Neutrophil (primary cell): Measurements from ENCODE around the gene THSD4.

Experiments used
- H3K27ac ChIP-seq: fragments of 200-600 bp; sonication (generic); 2 replicates; pipeline ENCODE4 v1.5.1; 2016; ENCODE audit warnings: mild to moderate bottlenecking, moderate library complexity
- H3K27me3 ChIP-seq: fragments of 200-600 bp; sonication (generic); 2 replicates; pipeline ENCODE4 v1.6.0; 2016; ENCODE audit warnings: mild to moderate bottlenecking
- H3K36me3 ChIP-seq: fragments of 200-600 bp; sonication (generic); 2 replicates; pipeline ENCODE4 v1.5.1; 2017
- H3K4me1 ChIP-seq, 2 experiments: fragments of 200-600 bp in 1 of 2; sonication (generic) in 1 of 2; 1 replicate in 1 of 2; 2 replicates in 1 of 2; pipeline versions ENCODE4 v1.5.1 to v1.6.1; 2013 to 2016; ENCODE audit warnings: low read depth in 1 of 2, low read length in 1 of 2, mild to moderate bottlenecking in 1 of 2, moderate library complexity in 1 of 2; ENCODE audit not compliant: control insufficient read depth in 1 of 2, insufficient read depth in 1 of 2
- H3K4me3 ChIP-seq, 2 experiments: fragments of 200-600 bp in 1 of 2; sonication (generic) in 1 of 2; 1 replicate in 1 of 2; 2 replicates in 1 of 2; pipeline ENCODE4 v1.5.1; 2013 to 2016; ENCODE audit warnings: low read depth in 1 of 2, low read length in 1 of 2, mild to moderate bottlenecking in 1 of 2, moderate library complexity in 1 of 2
- H3K9me3 ChIP-seq: fragments of 200-600 bp; sonication (generic); 2 replicates; pipeline ENCODE4 v1.5.1; 2016
- CTCF ChIP-seq: fragments of 200-600 bp; sonication (generic); IDR thresholded peaks from 2 replicates; pipeline ENCODE4 v1.5.1; 2016; ENCODE audit warnings: antibody characterized with exemption

THSD4 gene

GRCh38 chr15:71610728-71611552 is 495.7 kb downstream of the THSD4 start:
- Histone ChIP-seq H3K27ac (no peak overlapping the region), H3K36me3 (no peaks in the 10 kb centered on the region)
- TF ChIP-seq CTCF = no peak

GRCh38 chr15:71611553-71612396 is 496.5 kb downstream of the THSD4 start:
- no peak overlapping the region for H3K4me3 ChIP-seq
- no peak overlapping the region for H3K27ac ChIP-seq
- no peaks in the 10 kb centered on the region for H3K36me3 ChIP-seq
- no peaks in the 10 kb centered on the region for H3K4me1 ChIP-seq
- no peak for TF ChIP-seq CTCF
- H3K9me3 ChIP-seq = no peaks in the 10 kb centered on the region
- peaks cover 13% of the 10 kb centered on the region for H3K27me3 ChIP-seq

More at GRCh38 chr15:71610728-71611552, 495.7 kb downstream of the THSD4 start:
- H3K4me3 ChIP-seq = no peak overlapping the region
- H3K4me1 ChIP-seq = no peaks in the 10 kb centered on the region
- H3K27me3 ChIP-seq = peaks cover 13% of the 10 kb centered on the region
- no peaks in the 10 kb centered on the region for H3K9me3 ChIP-seq

- no peak for TF ChIP-seq CTCF
- Histone ChIP-seq H3K4me3 (no peak overlapping the region), H3K4me1 (no peaks in the 10 kb centered on the region), H3K27me3 (peaks cover 13% of the 10 kb centered on the region), H3K36me3 (no peaks in the 10 kb centered on the region), H3K27ac (no peak overlapping the region), H3K9me3 (no peaks in the 10 kb centered on the region)
Measured at GRCh38 chr15:71612397-71612722, 497.1 kb downstream of the THSD4 start.

- no peak for TF ChIP-seq CTCF
- peaks cover 13% of the 10 kb centered on the region for H3K27me3 ChIP-seq
- H3K4me3 ChIP-seq = no peak overlapping the region
- no peaks in the 10 kb centered on the region for H3K4me1 ChIP-seq
- no peaks in the 10 kb centered on the region for H3K36me3 ChIP-seq
- H3K9me3 ChIP-seq = no peaks in the 10 kb centered on the region
- H3K27ac ChIP-seq = no peak overlapping the region
Measured at GRCh38 chr15:71612869-71613268, 497.6 kb downstream of the THSD4 start.

- Histone ChIP-seq H3K27ac (no peak overlapping the region), H3K36me3 (no peaks in the 10 kb centered on the region), H3K9me3 (no peaks in the 10 kb centered on the region), H3K4me3 (no peak overlapping the region), H3K4me1 (no peaks in the 10 kb centered on the region), H3K27me3 (peaks cover 17% of the 10 kb centered on the region)
- no peak for TF ChIP-seq CTCF
Measured at GRCh38 chr15:71623111-71623510, 507.8 kb downstream of the THSD4 start.
